ENCODE data around the gene GSE1. TPM values are rescaled to one million over a fixed set of nuclear protein-coding genes. Genes with fewer than 3 reads are reported as not detected.

GSE1 gene
- total RNA-seq, 1 experiment from 2014 or later = 97.5 TPM

GRCh38 chr16:85600530-85601271 is 12.4 kb upstream of the GSE1 start:
- ChIA-PET CTCF (interaction anchor here (0.6 kb wide), 1 partner anchor 1414 kb away, joined by 3 read pairs; the partner anchor contains the start of gene TAF1C), POLR2A (interaction anchor here (0.6 kb wide), 1 partner anchor 44 kb away, joined by 4 read pairs; no protein-coding TSS in a partner anchor)
- Histone ChIP-seq H3K9me3 (ENCODE audit: control insufficient read depth, insufficient read depth, low read depth, low read length) (no peaks in the 10 kb centered on the region), H3K4me3 (ENCODE audit: low read depth in 2 of 2, low read length in 2 of 2) (no peak overlapping the region), H3K27ac (ENCODE audit: low read length) (peak overlapping the region; percentile 85), H3K4me1 (ENCODE audit: control insufficient read depth, insufficient read depth, low read length) (peaks cover 61% of the 10 kb centered on the region), H3K36me3 (ENCODE audit: control insufficient read depth, insufficient read depth, low read length) (no peaks in the 10 kb centered on the region), H3K27me3 (ENCODE audit: control insufficient read depth, insufficient read depth, low read length) (no peaks in the 10 kb centered on the region)
- TF ChIP-seq, protein P1, sequence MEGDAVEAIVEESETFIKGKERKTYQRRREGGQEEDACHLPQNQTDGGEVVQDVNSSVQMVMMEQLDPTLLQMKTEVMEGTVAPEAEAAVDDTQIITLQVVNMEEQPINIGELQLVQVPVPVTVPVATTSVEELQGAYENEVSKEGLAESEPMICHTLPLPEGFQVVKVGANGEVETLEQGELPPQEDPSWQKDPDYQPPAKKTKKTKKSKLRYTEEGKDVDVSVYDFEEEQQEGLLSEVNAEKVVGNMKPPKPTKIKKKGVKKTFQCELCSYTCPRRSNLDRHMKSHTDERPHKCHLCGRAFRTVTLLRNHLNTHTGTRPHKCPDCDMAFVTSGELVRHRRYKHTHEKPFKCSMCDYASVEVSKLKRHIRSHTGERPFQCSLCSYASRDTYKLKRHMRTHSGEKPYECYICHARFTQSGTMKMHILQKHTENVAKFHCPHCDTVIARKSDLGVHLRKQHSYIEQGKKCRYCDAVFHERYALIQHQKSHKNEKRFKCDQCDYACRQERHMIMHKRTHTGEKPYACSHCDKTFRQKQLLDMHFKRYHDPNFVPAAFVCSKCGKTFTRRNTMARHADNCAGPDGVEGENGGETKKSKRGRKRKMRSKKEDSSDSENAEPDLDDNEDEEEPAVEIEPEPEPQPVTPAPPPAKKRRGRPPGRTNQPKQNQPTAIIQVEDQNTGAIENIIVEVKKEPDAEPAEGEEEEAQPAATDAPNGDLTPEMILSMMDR (IDR thresholded peaks at IDR 0.05) = no peak
- TF ChIP-seq SIN3A (IDR thresholded peaks at IDR 0.05; ENCODE audit: borderline replicate concordance, insufficient read depth, low read depth, low read length) (no peak), POLR2AphosphoS5 (IDR thresholded peaks at IDR 0.05; ENCODE audit: low read depth, low read length) (no peak), REST (IDR thresholded peaks at IDR 0.05; ENCODE audit: insufficient read depth in 1 of 2, low read depth in 2 of 2, low read length in 1 of 2) (no peak), TCF7L2 (IDR thresholded peaks at IDR 0.05; ENCODE audit: low read depth, low read length) (no peak)
- intact Hi-C loops (cut with micrococcal nuclease; ENCODE audit: unreplicated experiment) (no loop called here), in situ Hi-C loops (cut with HindIII; ENCODE audit: low pct_unique_long_range_greater_than_20kb, low sequenced_read_pairs) (no loop called here)
- DNase-seq (ENCODE audit: low read depth, low spot score) (no peak), ATAC-seq (no peak)
- BruUV-seq (replicated peaks) = no TSS peak

DNA sequence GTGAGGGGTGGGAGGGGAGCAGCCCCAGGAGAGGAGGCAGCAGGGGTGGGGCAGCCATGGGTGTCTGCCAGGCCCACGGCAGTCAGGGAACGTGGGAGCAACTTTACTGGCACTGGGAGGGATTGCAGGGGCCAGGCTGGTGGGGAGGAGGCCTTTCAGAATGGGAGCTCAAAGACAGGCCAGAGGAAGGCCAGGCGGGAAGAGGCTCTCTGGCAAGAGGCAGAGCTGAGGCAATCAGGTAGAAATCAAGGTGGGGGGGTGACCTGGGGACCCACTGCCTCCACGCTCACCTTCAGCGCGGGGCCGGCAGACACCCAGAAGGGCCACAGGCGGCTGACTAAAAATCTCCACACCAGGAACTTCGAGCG is 11.9 kb upstream of the GSE1 start:
- H3K27ac ChIP-seq (ENCODE audit: low read length) = peak overlapping the region; percentile 85
- ChIA-PET POLR2A (no interaction called here), CTCF (no interaction called here)
- H3K9me3 ChIP-seq (ENCODE audit: control insufficient read depth, insufficient read depth, low read depth, low read length) = no peaks in the 10 kb centered on the region
- H3K36me3 ChIP-seq (ENCODE audit: control insufficient read depth, insufficient read depth, low read length) = no peaks in the 10 kb centered on the region
- intact Hi-C loops (cut with micrococcal nuclease; ENCODE audit: unreplicated experiment) = no loop called here
- TF ChIP-seq, protein P1 (IDR thresholded peaks at IDR 0.05) = no peak
- TF ChIP-seq POLR2AphosphoS5 (IDR thresholded peaks at IDR 0.05; ENCODE audit: low read depth, low read length) (no peak), SIN3A (IDR thresholded peaks at IDR 0.05; ENCODE audit: borderline replicate concordance, insufficient read depth, low read depth, low read length) (no peak), REST (IDR thresholded peaks at IDR 0.05; ENCODE audit: insufficient read depth in 1 of 2, low read depth in 2 of 2, low read length in 1 of 2) (no peak), TCF7L2 (IDR thresholded peaks at IDR 0.05; ENCODE audit: low read depth, low read length) (no peak)
- no peaks in the 10 kb centered on the region for H3K27me3 ChIP-seq (ENCODE audit: control insufficient read depth, insufficient read depth, low read length)
- ATAC-seq (no peak), DNase-seq (ENCODE audit: low read depth, low spot score) (no peak)
- H3K4me1 ChIP-seq (ENCODE audit: control insufficient read depth, insufficient read depth, low read length) = peaks cover 66% of the 10 kb centered on the region
- in situ Hi-C loops (cut with HindIII; ENCODE audit: low pct_unique_long_range_greater_than_20kb, low sequenced_read_pairs) = no loop called here
- no TSS peak for BruUV-seq (replicated peaks)
- H3K4me3 ChIP-seq (ENCODE audit: low read depth in 2 of 2, low read length in 2 of 2) = no peak overlapping the region
